HG03097 (cell line): ENCODE results near the gene BST1.

Source experiments
- ATAC-seq: cut with Tn5 transposase; IDR thresholded peaks from one replicate; pipeline ENCODE4 v1.9.1; 2021; ENCODE audit not compliant: unreplicated experiment, low FRiP score

The BST1 gene, protein sequence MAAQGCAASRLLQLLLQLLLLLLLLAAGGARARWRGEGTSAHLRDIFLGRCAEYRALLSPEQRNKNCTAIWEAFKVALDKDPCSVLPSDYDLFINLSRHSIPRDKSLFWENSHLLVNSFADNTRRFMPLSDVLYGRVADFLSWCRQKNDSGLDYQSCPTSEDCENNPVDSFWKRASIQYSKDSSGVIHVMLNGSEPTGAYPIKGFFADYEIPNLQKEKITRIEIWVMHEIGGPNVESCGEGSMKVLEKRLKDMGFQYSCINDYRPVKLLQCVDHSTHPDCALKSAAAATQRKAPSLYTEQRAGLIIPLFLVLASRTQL

DNA sequence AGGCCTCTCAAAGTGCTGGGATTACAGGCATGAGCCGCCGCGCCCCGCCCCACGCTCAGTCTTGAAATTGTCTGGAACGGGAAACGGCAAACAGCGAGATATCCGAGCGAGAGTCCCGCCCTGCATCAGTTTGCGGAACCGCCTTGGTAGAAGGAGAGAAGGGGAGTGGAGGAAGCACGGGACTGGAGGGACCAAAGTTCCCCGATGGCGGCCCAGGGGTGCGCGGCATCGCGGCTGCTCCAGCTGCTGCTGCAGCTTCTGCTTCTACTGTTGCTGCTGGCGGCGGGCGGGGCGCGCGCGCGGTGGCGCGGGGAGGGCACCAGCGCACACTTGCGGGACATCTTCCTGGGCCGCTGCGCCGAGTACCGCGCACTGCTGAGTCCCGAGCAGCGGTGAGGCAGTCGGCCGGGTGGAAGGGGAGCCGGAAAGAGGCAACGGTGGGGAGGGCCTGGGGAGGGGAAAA lies at the start of gene BST1:
Gene BST1 (plus strand): TSS at position 125 of the 463 bp plus-strand sequence. CDS start 80 bp downstream, at position 205.
- ATAC-seq = no peak

DNA sequence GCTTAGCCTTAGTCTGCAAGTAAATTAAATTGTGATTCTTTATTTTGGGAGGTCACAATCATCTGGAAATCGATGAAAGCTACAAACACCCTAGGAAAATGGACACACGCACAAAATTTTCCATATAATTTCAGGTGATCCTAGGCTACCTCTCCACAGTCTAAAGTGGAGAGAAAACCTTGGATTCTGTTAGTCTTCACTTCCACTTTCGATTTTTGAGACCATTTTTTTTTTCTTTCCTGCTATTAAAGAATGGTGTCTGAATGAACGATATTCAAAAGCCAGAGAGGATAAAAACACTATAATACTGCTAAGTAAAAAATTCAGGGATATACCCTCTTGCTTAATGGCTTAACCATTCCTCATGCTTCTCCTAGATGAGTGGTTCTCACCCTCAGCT lies 49.4 kb upstream of the BST1 start:
- ATAC-seq = no peak

DNA sequence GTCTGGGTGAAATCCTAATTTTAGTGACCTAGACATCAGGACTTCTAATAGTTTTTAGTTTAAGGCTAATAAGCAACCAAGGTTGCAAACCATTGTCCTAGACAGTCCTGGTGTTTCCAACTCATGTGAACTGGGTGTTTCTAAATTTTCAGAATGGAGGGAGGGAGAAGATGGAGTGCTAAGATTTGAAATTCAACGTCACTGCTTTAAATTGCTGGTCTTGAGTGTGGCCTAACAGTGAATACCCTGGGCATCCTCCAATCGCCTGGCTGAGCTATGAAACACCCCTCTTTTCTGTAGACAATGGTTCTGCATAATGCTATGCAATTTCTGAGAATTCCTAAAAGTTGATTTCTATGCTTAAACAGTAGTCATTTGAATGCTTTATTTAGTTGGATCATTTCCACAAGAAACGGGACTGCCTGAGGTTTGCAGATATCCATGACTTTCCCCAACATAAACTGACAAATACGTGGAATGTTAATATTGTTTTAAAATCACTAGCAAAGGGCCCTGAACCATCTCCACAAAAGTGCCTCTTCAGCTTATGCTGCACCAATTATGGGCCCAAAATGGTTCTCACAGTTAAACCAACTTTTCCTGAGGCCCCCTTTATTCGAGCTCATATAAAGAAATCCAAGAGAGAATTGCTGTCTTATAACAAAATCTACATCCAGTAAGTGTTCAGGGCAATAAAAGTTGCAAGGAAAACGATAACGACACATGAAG lies 48.8 kb upstream of the BST1 start:
- ATAC-seq = no peak

DNA sequence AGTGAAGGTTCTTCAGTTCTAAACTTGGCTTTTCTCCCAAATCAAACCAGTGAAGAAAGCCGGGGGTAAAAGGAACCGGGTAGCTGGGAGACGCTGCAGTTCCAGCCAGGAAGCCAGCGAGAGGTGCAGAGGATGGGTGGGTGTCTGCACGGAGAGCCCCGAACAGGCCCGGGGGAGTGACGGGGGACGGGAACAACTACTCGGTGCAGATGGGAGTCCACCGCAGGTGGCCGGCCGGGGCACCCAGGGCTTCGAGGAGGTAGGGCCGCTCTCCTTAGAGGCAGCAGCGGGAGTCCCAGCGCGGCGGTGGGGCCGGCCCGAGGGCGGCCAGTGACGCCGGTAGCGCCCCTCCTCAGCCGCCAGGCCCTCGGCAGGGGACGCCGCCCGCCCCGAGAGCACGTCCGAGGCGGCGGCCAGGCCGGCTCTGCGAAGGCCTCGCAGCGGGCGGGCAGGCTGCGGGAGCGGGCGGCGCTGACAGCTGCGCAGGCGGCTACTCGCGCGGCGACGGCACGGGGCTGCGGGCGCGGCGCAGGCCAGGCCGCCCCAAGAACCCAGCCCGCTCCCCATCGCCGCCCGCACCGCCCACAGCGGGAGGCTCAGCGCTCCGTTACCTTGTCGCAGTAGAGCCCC lies 48.2 kb upstream of the BST1 start:
- peak; percentile 40 for ATAC-seq

DNA sequence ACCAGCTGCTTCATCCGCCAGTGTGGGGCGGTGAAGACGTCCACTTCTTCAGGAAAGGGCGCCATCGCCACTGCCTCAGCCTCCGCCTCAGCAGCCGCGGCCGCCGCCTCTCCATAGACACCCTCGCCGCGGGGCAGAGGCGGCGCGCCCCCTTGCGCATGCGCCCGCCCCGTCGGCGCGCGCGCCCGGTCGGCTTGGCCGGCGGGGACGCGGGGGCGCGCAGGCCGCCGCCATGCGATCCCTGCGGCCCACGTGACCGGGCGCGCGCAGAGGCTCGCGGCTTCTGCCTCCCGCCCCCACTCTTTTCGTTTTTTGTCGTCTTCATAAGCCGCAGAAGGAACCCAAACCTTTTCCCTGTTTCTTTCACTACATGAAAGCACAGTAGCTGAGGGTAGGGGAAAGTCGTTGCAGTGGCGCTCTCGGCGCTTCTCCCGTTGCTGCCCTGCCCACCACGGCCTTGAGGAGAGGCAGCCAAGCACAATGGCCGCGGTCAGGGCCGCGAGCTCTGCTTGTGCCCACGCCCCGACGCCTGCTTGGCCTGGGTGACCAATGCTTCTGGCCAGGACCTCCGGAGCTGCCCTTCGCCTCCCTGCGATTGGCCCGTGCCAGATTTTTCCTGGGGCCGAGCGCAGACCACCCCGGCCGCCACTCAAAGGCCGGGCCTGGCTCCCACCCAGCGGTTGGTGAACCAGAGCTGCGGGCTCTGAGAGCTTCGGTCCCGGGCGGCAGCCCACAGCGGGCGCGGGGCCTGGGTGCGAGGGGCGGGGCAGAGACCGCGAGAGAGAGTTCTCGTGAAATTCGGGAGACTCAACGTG lies 47.4 kb upstream of the BST1 start, which contains the start of gene FBXL5:
Gene FBXL5 (minus strand): TSS at position 135 of the 815 bp plus-strand sequence. CDS start 70 bp downstream, at position 65.
- ATAC-seq = peak; percentile 64

DNA sequence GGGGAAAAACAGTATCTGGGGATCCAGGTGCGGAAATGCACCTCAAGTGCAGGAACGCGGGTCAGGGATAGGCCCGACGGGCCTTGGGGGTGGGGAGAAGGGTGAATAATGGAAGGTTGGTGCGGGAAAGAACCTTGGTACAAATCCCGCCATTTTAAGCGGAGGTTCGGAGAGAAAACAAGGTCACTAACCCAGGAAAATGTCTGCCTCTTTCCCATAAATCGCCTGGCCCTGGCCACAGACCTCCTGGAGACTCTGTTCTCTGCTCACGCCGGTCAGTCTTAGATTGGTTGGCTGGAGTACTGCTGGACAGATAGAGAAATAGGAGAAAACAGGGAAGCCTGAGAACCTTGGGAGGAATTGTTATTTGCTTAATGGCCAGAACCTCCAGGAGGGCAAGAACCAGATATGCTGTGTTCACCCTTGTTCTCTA lies 46.8 kb upstream of the BST1 start:
- ATAC-seq = no peak

DNA sequence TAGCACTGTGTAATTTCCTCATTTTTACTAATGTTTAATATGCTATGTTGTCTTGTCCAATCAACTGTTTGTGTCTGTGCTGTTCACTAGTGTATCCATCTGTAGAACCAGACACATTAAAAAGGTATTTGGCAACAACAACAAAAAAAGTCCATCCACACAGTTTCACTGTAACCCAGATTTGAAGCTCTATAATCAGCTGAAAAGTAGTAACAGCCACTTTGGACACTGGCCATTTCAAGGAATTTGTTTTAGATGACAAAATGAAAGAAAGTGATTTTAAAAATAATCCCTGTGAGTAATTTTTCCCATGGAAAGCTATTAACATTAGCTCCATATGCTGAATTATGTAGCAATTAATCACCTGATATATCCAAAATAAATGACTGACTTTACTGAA lies 45.5 kb upstream of the BST1 start:
- ATAC-seq = no peak

DNA sequence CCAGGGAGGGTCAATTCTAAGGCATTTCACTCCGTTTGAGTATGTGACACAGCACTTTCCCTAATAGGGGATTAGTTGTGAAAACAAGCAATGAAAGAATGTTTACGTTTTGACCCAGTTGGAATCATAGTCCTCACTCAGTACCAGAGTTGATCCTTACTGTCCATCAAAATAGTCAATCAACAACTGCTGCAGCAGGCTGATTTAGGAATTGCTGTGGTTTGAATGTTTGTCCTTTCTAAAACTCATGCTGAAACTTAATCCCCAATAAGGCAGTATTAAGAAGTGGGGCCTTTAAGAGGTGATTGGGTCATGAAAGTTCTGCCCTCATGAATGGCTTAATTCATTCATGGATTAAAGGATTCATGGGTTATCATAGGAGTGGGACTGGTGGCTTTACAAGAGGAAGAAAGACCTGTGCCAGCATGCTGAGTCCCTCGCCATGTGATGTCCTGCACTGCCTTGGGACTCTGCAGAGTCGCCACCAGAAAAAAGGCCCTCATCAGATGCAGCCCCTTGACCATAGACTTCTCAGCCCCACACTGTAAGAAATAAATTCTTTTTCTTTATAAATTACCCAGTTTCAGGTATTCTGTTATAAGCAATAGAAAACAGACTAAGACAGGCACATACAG lies 44.6 kb upstream of the BST1 start:
- no peak for ATAC-seq

DNA sequence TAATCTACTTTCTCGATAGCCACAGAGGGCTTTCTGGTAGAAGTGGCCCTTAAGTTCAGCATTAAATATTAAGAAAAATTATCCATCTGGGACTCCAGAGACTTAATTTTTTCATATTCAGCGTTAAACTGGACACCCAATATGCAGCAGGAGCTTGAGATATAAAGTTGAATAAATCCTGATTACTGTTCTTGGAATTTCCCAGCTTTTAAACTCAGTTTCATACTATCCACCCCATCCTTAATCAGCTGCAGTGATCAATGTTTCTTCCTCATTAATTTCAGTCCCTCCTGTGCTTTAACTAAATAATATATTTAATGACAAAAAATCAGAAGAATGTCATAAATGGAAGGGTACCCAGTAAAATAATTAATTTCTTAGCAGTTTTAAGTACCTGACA lies 44.1 kb upstream of the BST1 start:
- ATAC-seq = no peak

DNA sequence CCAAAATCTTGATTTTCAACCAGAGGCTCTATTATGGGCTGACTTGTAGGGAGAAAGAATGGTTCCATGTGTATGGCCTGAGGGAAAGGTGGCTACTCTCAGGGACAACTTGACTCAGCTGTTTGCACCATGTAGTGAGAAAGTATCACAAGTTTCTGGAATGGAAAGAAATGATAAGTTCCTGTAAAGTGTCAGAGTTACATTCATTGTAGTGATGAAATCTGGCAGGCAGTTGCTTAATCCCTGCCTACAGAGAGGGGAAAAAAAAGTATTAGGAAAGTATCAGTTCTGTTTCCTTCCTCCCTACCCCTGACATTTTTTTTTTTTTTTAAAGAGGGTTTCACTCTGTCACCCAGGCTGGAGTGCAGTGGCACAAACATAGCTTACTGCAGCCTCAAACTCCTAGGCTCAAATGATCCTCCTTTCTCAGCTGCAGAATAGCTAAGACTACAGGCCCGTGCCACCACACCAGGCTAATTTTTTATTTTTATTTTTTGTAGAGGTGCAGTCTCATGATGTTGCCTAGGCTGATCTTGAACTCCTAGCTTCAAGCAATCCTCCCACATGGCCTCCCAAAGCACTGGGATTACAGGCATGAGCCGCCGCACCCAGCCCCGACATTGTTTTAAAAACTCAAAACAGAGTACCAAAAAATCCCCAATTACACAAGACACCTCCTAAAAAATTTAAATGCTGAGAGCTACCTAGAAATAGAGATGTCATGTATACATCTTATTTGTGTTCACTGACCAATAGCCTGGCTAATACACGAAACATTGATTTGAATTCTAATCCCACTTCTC lies 42.9 kb upstream of the BST1 start:
- ATAC-seq = no peak

DNA sequence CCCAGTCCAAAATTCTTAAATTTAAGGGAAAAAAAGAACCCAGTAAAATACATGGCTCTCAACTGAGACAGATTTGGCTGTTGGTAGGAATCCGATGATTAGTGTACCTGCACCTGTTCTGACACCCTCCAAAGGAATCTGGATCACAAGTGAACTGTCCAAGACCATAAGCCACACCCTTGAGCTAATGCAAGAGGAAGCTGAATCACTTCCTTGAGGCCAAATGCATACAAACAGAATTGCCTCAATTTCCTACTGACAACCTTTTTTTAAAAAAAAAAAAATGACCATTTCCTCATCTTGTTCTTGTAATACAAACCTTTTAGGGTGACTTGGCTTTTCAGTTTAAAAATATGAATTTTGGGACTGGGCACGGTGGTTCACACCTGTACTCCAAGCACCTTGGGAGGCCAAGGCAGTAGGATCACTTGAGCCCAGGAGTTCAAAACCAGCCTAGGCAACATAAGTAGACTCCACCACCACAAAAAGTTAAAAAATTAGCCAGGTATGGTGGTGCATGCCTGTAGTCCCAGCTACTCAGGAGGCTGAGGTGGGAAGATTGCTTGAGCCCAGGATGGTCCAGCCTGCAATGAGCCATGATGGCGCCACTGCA lies 37.0 kb upstream of the BST1 start:
- ATAC-seq = no peak

DNA sequence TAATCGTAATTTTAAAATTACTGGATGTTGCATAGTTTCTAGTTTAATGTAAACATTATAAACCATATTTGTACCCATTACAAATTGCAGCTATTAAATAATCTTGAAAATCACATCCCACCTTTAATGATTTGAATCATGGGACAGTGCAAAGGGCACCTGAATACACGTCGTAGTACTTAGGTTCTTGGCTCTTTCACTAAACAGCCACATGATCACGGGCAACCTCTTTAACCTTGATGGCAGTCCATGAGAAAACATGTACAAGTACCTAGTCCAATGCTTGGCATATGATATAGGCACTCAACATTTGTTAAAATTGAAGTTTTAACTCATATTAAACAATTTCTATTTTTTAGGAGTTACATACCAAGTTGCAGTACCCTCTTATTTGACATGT lies 35.9 kb upstream of the BST1 start:
- no peak for ATAC-seq

DNA sequence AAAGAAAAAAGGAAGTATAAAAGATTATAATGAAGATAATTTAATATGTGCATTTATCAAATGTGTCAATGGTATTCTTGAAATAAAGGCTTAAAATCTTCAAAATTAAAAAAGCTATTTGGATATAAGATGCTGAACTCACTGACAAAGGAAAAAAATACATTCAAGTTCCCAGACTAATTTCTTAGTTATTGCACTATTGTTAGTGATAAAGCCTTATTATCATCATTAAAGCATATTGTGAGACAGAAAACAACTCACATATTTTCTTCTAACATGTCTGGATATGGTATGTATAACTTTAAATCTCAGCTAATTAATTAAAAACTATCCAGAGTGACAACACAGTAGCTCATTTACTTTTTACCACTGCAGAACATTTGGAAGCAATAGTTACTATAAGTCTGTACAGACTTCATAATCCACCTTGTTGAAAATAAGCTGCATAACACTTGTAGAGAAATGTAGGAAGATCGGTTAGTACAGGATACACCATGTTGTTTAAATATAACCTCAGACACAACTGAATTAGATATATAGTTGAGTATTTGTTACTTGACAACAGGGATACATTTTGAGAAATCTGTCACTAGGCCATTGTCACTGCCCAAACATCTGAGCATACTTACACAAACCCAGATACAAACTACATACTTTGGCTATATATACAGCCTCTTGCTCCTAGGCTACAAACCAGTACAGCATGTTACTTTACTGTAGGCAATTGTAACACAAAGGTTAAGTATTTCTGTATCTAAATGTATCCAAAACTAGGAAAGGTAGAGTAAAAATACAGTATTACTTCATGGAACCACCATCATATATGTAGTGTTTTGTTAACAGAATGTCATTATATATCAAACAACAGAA lies 34.1 kb upstream of the BST1 start:
- no peak for ATAC-seq

DNA sequence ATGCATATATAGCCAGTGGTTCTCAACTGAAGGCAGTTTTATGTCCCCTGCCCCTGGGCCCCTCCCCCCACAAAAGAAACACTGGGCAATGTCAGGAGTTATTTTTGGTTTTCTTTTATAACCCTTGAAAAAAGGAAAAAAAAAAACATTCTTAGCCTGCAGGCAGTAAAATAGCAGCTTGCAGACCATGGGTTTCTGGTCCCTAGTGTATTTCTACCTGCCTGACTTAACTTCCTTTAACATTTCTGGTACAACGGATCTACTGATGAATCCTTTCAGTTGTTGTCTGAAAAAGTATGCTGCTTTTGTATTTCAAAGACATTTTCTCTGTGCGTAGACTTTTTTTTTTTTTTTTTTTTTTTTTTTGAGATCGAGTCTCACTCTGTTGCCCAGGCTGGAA lies 32.3 kb upstream of the BST1 start:
- ATAC-seq = no peak

DNA sequence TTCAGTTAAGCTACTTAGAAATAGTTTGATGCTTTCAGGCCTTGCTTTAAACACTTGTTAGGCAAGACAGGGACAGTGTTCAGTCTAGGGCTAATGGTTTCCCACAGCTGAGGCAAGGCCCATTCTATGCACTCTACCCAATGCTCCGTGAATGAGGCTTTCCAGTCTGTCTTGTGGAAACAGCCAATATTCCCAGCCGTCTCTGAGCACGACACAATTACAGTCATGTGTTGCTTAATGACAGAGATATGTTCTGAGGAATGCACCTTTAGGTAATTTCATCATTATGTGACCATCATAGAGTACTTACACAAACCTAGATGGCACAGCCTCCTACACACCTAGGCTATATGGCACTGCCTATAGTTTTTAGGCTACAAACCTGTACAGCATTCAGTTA lies 30.8 kb upstream of the BST1 start:
- no peak for ATAC-seq

DNA sequence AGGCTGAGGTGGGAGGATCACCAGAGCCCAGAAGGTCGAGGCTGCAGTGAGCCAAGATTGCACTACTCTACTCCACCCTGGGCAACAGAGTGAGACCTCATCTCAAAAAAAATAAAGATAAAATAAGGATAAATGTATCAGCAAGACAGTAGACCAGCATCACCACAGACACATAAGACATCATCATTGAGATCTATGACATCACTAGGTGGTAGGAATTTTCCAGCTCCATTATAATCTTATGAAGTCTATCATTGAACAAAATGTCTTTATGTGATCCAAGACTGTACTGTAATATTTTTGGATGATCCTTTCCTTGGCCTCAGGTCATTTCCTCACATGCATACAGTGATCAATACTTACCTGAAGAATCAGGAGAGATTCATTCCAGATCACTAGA lies 29.5 kb upstream of the BST1 start:
- ATAC-seq = no peak

DNA sequence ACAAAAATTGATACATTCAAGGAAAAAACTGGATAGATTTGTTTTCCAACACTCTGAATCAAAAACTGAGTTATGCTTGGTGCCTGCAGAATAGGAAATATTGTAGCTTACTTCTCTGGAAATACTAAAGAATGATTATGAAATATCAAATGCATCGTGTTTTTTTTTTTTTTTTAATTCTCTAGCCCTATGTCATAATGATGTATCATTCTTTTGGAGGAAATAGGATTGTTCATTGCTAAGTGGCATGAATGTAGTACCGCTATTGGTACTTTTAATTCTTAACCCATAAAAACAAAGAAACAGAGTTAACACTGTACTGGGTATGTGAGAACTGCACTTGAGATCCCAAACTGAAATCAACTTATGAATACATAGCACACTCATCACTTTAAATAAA lies 28.8 kb upstream of the BST1 start:
- no peak for ATAC-seq

DNA sequence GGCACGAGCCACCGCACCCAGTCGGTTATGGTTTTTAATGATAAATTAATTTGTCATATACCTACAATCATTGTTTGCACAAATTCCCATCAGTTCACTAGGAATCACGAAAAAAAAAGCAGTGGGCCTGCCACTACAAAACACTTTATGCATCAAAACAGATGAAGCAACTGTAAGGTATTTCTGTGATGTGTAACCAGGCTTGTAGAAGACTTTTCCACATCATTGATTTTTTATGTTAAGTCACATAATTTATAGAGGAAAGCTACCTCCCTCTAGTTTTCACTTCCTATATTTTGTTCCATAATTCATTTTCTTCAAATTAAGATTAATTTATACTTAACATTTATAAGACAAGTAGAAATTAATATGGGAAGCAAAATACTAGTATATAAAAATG lies 27.9 kb upstream of the BST1 start:
- ATAC-seq = no peak
